Measurements from ENCODE around the gene MAMDC2. TPM values are rescaled to one million over a fixed set of nuclear protein-coding genes. Genes with fewer than 3 reads are reported as not detected.

Gene MAMDC2
- polyA plus RNA-seq, 2 of the 4 experiments (the other 2 are of a cell fraction) = 0.30 to 0.34 TPM

GRCh38 chr9:70080481-70081119, 37.0 kb downstream of the MAMDC2 start:
- Histone ChIP-seq H3K4me2 (no peak overlapping the region), H3K4me3 (no peak overlapping the region), H3K4me1 (no peaks in the 10 kb centered on the region), H3K27ac (no peak overlapping the region), H3K9me3 (no peaks in the 10 kb centered on the region)
- CTCF ChIA-PET = interaction anchor here (1.0 to 2.0 kb wide), 4 partner anchors 30 to 109 kb away, joined by 3 to 6 read pairs (median 3); no protein-coding TSS in a partner anchor
- DNase-seq (ENCODE audit: low read depth in 1 of 2, low spot score in 1 of 2) = peak in 1 of 2 experiments; percentile 19
- 27% methylated on average over 5 of the region's 5 CpGs for WGBS (ENCODE audit: missing lambda C conversion rate)
- peak in 1 of 2 experiments; percentile 46; a peak in 2 of 6 replicates for ATAC-seq
- no peak for FAIRE-seq
- TF ChIP-seq FOSL2 (IDR thresholded peaks at IDR 0.05) = no peak
- TF ChIP-seq FOSL2 (CRISPR knock-in tag; IDR thresholded peaks at IDR 0.05) = no peak
- no peak for TF ChIP-seq HES2 (IDR thresholded peaks at IDR 0.05)
- no peak for TF ChIP-seq EP300 (IDR thresholded peaks at IDR 0.05)
- TF ChIP-seq NR3C1 (IDR thresholded peaks at IDR 0.05) = no peak
- TF ChIP-seq ZFP36 (IDR thresholded peaks at IDR 0.05; ENCODE audit: borderline replicate concordance, partially characterized antibody) = no peak
- TF ChIP-seq ZNF302 (CRISPR knock-in tag; IDR thresholded peaks at IDR 0.05) = no peak
- TF ChIP-seq TFCP2L1 (CRISPR knock-in tag; IDR thresholded peaks at IDR 0.05) = no peak
- no peak for TF ChIP-seq JUN (IDR thresholded peaks at IDR 0.05)
- POLR2A ChIA-PET = no interaction called here

DNA sequence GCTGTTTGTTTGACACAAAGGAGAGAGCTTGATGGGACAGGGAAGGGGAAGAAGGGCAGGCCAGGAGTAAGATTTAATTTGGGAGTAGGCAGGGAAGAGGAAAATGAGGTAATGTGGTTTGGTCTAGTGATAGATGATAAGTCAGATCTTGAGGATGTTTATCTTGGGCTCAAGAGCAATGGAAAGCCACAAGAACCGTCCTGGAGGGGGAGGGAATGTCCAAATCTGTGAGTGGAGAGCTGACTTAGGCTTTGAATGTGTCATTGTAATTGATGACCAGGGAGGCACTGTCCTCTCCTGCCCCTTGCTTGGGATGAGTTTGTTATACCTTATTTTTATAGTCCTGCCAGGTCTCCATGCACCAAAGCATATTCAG, 37.5 kb downstream of the MAMDC2 start:
- CTCF ChIA-PET = interaction anchor here (1.1 to 2.0 kb wide), 2 partner anchors 30 to 110 kb away, joined by 3 to 6 read pairs; no protein-coding TSS in a partner anchor
- no peak overlapping the region for H3K4me2 ChIP-seq
- H3K4me1 ChIP-seq = no peaks in the 10 kb centered on the region
- H3K4me3 ChIP-seq = no peak overlapping the region
- POLR2A ChIA-PET = no interaction called here
- no peak overlapping the region for H3K27ac ChIP-seq
- no peak for FAIRE-seq
- no peak for DNase-seq (ENCODE audit: low read depth in 1 of 2, low spot score in 1 of 2)
- 0% methylated on average over 1 of the region's 1 CpG for WGBS (ENCODE audit: missing lambda C conversion rate)
- TF ChIP-seq, protein P1, sequence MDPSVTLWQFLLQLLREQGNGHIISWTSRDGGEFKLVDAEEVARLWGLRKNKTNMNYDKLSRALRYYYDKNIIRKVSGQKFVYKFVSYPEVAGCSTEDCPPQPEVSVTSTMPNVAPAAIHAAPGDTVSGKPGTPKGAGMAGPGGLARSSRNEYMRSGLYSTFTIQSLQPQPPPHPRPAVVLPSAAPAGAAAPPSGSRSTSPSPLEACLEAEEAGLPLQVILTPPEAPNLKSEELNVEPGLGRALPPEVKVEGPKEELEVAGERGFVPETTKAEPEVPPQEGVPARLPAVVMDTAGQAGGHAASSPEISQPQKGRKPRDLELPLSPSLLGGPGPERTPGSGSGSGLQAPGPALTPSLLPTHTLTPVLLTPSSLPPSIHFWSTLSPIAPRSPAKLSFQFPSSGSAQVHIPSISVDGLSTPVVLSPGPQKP (IDR thresholded peaks at IDR 0.05; ENCODE audit: low read depth, low read length) = no peak
- no peak for TF ChIP-seq ATOH8 (CRISPR knock-in tag; IDR thresholded peaks at IDR 0.05; ENCODE audit: low read depth)
- no peaks in the 10 kb centered on the region for H3K9me3 ChIP-seq
- no peak for ATAC-seq

GRCh38 chr9:70083429-70083828, 39.8 kb downstream of the MAMDC2 start:
- ATAC-seq (no peak), FAIRE-seq (no peak), DNase-seq (ENCODE audit: low read depth in 1 of 2, low spot score in 1 of 2) (no peak)
- WGBS (ENCODE audit: missing lambda C conversion rate) = 80% methylated on average over 1 of the region's 1 CpG
- Histone ChIP-seq H3K9me3 (no peaks in the 10 kb centered on the region), H3K4me2 (no peak overlapping the region), H3K4me3 (no peak overlapping the region), H3K27ac (no peak overlapping the region), H3K4me1 (no peaks in the 10 kb centered on the region)
- ChIA-PET CTCF (no interaction called here), POLR2A (no interaction called here)
- no peak for TF ChIP-seq HDAC2 (IDR thresholded peaks at IDR 0.05)
- no peak for TF ChIP-seq ZSCAN20 (CRISPR knock-in tag; IDR thresholded peaks at IDR 0.05)
- TF ChIP-seq, protein P1 (IDR thresholded peaks at IDR 0.05; ENCODE audit: low read depth, low read length) = no peak
- TF ChIP-seq CBX2 (IDR thresholded peaks at IDR 0.05; ENCODE audit: borderline replicate concordance, low read depth) = no peak
- no peak for TF ChIP-seq CBX8 (IDR thresholded peaks at IDR 0.05)
- no peak for TF ChIP-seq MYC (IDR thresholded peaks at IDR 0.05; ENCODE audit: borderline replicate concordance, low read length)
- no peak for TF ChIP-seq JUN (IDR thresholded peaks at IDR 0.05)
- TF ChIP-seq ESRRA (IDR thresholded peaks at IDR 0.05; ENCODE audit: borderline replicate concordance, low read length) = no peak
- no peak for TF ChIP-seq USF2 (IDR thresholded peaks at IDR 0.05)
- TF ChIP-seq CTCF (IDR thresholded peaks at IDR 0.05) = no peak
- TF ChIP-seq TP53 (CRISPR knock-in tag; IDR thresholded peaks at IDR 0.05) = no peak
- no peak for TF ChIP-seq PBX3 (IDR thresholded peaks at IDR 0.05)
- no peak for TF ChIP-seq MAZ (IDR thresholded peaks at IDR 0.05; ENCODE audit: borderline replicate concordance, low read depth, low read length)
- TF ChIP-seq E2F6 (IDR thresholded peaks at IDR 0.05; ENCODE audit: borderline replicate concordance, low read depth) = no peak
- TF ChIP-seq, protein P2, sequence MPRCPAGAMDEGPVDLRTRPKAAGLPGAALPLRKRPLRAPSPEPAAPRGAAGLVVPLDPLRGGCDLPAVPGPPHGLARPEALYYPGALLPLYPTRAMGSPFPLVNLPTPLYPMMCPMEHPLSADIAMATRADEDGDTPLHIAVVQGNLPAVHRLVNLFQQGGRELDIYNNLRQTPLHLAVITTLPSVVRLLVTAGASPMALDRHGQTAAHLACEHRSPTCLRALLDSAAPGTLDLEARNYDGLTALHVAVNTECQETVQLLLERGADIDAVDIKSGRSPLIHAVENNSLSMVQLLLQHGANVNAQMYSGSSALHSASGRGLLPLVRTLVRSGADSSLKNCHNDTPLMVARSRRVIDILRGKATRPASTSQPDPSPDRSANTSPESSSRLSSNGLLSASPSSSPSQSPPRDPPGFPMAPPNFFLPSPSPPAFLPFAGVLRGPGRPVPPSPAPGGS (IDR thresholded peaks at IDR 0.05) = no peak
- TF ChIP-seq SMC3 (IDR thresholded peaks at IDR 0.05) = no peak
